Loucy (cell line): ENCODE measurements around the gene ENOX1.

Experiments used
- H2AFZ ChIP-seq: fragments of 200-600 bp; sonication (generic); 2 replicates; pipeline ENCODE4 v1.6.0; 2016; ENCODE audit warnings: antibody characterized with exemption, mild to moderate bottlenecking, low read length, moderate library complexity
- H3F3A ChIP-seq: fragments of 200-600 bp; 2 replicates; pipeline ENCODE4 v1.6.0; 2016; ENCODE audit warnings: antibody characterized with exemption, low read depth, mild to moderate bottlenecking
- H3K27me3 ChIP-seq: fragments of 200-600 bp; sonication (generic); 2 replicates; pipeline ENCODE4 v1.6.1; 2014; ENCODE audit warnings: low read length, mild to moderate bottlenecking; ENCODE audit not compliant: insufficient read depth, poor library complexity, severe bottlenecking
- H3K36me3 ChIP-seq: fragments of 200-600 bp; sonication (generic); 2 replicates; pipeline ENCODE4 v1.6.1; 2016; ENCODE audit warnings: low read length; ENCODE audit not compliant: insufficient read depth
- H3K4me1 ChIP-seq: fragments of 200-600 bp; sonication (generic); 2 replicates; pipeline ENCODE4 v1.5.1; 2014; ENCODE audit warnings: low read length, mild to moderate bottlenecking; ENCODE audit not compliant: insufficient read depth, poor library complexity, severe bottlenecking
- H3K4me2 ChIP-seq: fragments of 200-600 bp; sonication (generic); 2 replicates; pipeline ENCODE4 v1.6.0; 2014; ENCODE audit warnings: antibody characterized with exemption, low read length, low read depth, mild to moderate bottlenecking; ENCODE audit not compliant: poor library complexity, severe bottlenecking
- H3K4me3 ChIP-seq: fragments of 200-600 bp; sonication (generic); 2 replicates; pipeline ENCODE4 v1.5.1; 2014; ENCODE audit warnings: low read length, mild to moderate bottlenecking, mixed read lengths; ENCODE audit not compliant: poor library complexity, severe bottlenecking
- H3K79me2 ChIP-seq: fragments of 200-600 bp; sonication (generic); 2 replicates; pipeline ENCODE4 v1.6.1; 2014; ENCODE audit warnings: low read length; ENCODE audit not compliant: insufficient read depth
- H3K9ac ChIP-seq: fragments of 200-600 bp; sonication (generic); 2 replicates; pipeline ENCODE4 v1.6.0; 2014; ENCODE audit warnings: mild to moderate bottlenecking, low read depth, low read length, moderate library complexity; ENCODE audit not compliant: poor library complexity, severe bottlenecking
- H3K9me2 ChIP-seq: fragments of 200-600 bp; sonication (generic); replicated peaks from 2 replicates; pipeline ENCODE4 v1.6.1; 2016; ENCODE audit warnings: low read depth, low read length, mixed read lengths
- H3K9me3 ChIP-seq: fragments of 200-600 bp; sonication (generic); 2 replicates; pipeline ENCODE4 v1.6.1; 2014; ENCODE audit warnings: mild to moderate bottlenecking, antibody characterized with exemption, low read length, low read depth; ENCODE audit not compliant: insufficient read depth
- H4K20me1 ChIP-seq: fragments of 200-600 bp; sonication (generic); 2 replicates; pipeline ENCODE4 v1.6.0; 2014; ENCODE audit warnings: antibody characterized with exemption, low read length, mild to moderate bottlenecking; ENCODE audit not compliant: insufficient read depth, poor library complexity, severe bottlenecking
- CTCF ChIP-seq: fragments of 200-600 bp; sonication (generic); conservative IDR thresholded peaks from 2 replicates; pipeline ENCODE4 v1.5.1; 2014; ENCODE audit warnings: mild to moderate bottlenecking, antibody characterized with exemption, low read length
- EZH2phosphoT487 ChIP-seq: fragments of 200-600 bp; IDR thresholded peaks from 2 replicates; pipeline ENCODE4 v1.6.1; 2018; ENCODE audit warnings: antibody characterized with exemption, mild to moderate bottlenecking, moderate library complexity, borderline replicate concordance

ENOX1 gene

GRCh38 chr13:43698009-43698408 is 88.8 kb downstream of the ENOX1 start:
- Histone ChIP-seq H3K4me2 (no peak overlapping the region), H4K20me1 (no peaks in the 10 kb centered on the region), H3K4me1 (peaks cover 2% of the 10 kb centered on the region), H3K9ac (no peak overlapping the region), H3F3A (no peaks in the 10 kb centered on the region), H3K9me3 (no peaks in the 10 kb centered on the region), H3K27me3 (no peaks in the 10 kb centered on the region), H3K36me3 (no peaks in the 10 kb centered on the region), H3K79me2 (no peaks in the 10 kb centered on the region), H2AFZ (no peak overlapping the region), H3K9me2 (no peaks in the 10 kb centered on the region), H3K4me3 (no peak overlapping the region)
- TF ChIP-seq EZH2phosphoT487 (no peak), CTCF (no peak)

- Histone ChIP-seq H3K4me2 (no peak overlapping the region), H2AFZ (no peak overlapping the region), H3K4me1 (peaks cover 2% of the 10 kb centered on the region), H3K4me3 (no peak overlapping the region), H3K9me2 (no peaks in the 10 kb centered on the region), H3K9me3 (no peaks in the 10 kb centered on the region), H4K20me1 (no peaks in the 10 kb centered on the region), H3K79me2 (no peaks in the 10 kb centered on the region), H3F3A (no peaks in the 10 kb centered on the region), H3K27me3 (no peaks in the 10 kb centered on the region), H3K9ac (no peak overlapping the region), H3K36me3 (no peaks in the 10 kb centered on the region)
- TF ChIP-seq EZH2phosphoT487 (no peak), CTCF (no peak)
Observed at GRCh38 chr13:43697323-43697722, 89.4 kb downstream of the ENOX1 start.

GRCh38 chr13:43694146-43694664 is 92.6 kb downstream of the ENOX1 start:
- Histone ChIP-seq H3K9me3 (no peaks in the 10 kb centered on the region), H3K4me1 (no peaks in the 10 kb centered on the region), H2AFZ (no peak overlapping the region), H3K36me3 (no peaks in the 10 kb centered on the region), H3K79me2 (no peaks in the 10 kb centered on the region), H3K9me2 (no peaks in the 10 kb centered on the region), H3K4me3 (no peak overlapping the region), H3K4me2 (no peak overlapping the region), H4K20me1 (no peaks in the 10 kb centered on the region), H3F3A (no peaks in the 10 kb centered on the region), H3K9ac (no peak overlapping the region), H3K27me3 (no peaks in the 10 kb centered on the region)
- no peak for TF ChIP-seq CTCF
- no peak for TF ChIP-seq EZH2phosphoT487
